GM21528 (cell line): Measurements from ENCODE around the gene BORCS5.
"Not testable (repeated sequence)": the region's sequence is repeated elsewhere in the genome, so short reads cannot be mapped to it uniquely, and the experiment has no call there.

ENCODE experiments used
- ATAC-seq: cut with Tn5 transposase; IDR thresholded peaks from one replicate; pipeline ENCODE4 v1.9.1; 2021; ENCODE audit warnings: mild to moderate bottlenecking, moderate library complexity; ENCODE audit not compliant: unreplicated experiment, low FRiP score

The BORCS5 gene

GRCh38 chr12:12356896-12357718, at the start of gene BORCS5:
Gene BORCS5, plus strand, starts transcription at chr12:12357078. Its CDS starts 374 bp downstream, at chr12:12357452.
- peak; percentile 93 for ATAC-seq

- ATAC-seq, result not testable (repeated sequence)
Measured at GRCh38 chr12:12310695-12311094, 46.2 kb upstream of the BORCS5 start.

DNA sequence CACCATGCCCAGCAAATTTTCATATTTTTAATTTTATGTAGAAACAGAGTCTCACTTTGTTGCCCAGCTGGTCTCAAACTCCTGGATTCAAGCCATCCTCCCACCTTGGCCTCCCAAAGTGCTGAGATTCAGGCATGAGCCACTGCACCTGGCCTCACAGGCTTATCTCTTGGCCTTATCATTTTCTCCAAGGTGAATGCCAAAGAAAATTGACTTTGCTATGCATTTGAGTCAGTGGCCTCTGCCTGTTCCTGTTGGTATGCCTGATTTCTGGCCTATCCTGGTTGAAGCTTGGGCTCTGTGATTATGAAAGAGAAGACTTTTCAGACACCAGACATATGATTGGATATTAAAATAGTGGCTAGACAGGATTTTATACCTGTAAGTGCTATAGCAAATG, 41.0 kb upstream of the BORCS5 start:
- no peak for ATAC-seq

DNA sequence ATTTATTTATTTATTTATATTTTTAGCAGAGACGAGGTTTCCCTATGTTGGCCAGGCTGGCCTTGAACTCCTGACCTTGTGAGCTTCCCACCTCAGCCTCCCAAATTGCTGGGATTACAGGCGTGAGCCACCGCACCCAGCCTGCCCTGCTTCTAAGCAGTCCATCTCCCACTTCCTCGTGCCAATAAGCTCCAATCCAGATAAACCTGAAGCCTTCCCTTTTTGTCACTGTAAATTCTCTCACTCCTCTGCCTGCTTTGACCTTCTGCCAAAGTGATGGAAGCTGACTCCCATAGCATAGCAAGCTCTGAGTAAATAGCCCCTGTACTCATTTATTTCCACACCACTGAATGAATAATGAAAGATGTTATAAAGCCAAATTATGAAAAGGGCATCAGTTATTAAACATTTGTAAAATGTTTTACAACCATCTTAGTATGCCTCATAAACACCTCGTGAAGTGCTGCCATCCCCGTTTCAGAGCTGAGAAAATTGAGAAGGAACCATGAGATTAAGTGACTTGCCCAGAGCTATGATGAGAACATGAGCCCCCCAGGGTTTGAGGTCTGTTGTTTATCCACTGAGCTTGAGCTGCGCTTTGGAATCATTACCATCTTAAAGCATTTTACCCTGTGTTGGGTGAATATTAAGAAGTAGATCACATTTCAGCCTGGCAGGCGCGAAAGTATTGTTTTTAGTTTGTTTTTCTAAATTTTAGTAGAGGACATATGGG, 37.3 kb upstream of the BORCS5 start:
- no peak for ATAC-seq

GRCh38 chr12:12323118-12323517, 33.8 kb upstream of the BORCS5 start:
- no peak for ATAC-seq

GRCh38 chr12:12323591-12323990, 33.3 kb upstream of the BORCS5 start:
- ATAC-seq, result no peak

DNA sequence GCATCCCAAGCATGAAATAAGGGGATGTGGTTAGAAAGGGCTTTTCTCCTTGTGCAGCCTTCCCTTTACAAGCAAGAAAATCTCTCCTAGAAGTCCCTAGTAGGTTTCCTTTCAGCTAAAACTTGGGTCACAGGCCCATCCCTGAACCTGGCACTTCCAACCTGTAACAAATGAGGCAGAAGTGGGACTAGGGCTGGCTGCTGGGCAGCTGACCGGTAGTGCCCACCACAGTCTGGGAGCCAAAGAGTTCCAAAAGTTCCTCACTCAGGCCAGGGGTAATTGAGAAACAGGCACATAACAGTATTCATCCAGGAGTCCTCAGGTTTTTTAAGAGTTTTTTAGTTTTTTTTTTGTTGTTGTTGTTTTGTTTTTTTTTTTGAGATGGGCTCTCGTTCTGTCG, 30.6 kb upstream of the BORCS5 start:
- no peak for ATAC-seq

DNA sequence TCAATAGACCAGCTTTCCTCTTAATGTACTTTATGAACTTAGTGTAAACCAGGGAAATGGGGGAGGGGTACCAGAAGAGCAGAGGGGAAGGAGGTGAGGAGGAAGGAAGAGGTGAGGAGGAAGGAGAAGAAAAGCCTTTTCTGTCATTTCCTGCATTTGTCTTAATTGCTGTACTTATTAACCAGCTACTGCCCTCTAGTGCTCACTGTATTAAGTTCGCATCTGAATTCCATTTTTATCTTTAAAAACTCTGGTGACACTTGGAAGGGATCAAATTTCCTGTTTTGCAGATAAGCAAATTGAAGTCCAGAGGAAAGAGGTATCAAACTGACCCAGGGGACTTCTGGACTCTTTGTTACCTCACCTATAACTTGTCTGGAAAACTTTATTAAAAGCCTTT, 29.1 kb upstream of the BORCS5 start:
- no peak for ATAC-seq

DNA sequence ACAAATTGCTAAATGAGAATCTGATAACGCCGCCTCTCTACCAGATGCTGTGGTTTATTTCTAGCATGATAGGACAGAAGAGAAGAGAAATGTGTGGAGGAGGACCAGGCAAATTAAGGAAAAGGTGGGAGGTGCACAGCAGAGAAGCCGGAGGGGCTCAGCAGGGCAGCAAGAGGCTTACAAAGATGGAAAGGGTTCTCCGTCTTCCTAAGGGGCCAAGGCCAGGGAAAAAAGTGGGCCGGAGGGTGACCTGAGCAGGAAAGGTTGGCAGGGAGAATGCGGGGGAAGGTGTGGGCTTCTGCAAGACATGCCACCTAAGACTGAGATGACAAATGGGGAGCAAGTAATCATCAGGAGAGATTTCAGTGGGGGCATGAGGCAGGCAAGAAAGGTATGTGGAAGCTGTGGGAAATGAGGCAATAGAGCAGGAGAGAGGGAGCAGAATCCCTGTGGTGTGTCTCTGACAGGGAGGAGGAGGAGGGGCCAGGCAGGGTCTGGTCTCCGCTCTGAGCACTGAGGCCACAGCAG, 25.6 kb upstream of the BORCS5 start:
- no peak for ATAC-seq

- ATAC-seq, result no peak
Measured at GRCh38 chr12:12331896-12332295, 25.0 kb upstream of the BORCS5 start.

GRCh38 chr12:12333407-12334366, 23.2 kb upstream of the BORCS5 start:
- no peak for ATAC-seq

DNA sequence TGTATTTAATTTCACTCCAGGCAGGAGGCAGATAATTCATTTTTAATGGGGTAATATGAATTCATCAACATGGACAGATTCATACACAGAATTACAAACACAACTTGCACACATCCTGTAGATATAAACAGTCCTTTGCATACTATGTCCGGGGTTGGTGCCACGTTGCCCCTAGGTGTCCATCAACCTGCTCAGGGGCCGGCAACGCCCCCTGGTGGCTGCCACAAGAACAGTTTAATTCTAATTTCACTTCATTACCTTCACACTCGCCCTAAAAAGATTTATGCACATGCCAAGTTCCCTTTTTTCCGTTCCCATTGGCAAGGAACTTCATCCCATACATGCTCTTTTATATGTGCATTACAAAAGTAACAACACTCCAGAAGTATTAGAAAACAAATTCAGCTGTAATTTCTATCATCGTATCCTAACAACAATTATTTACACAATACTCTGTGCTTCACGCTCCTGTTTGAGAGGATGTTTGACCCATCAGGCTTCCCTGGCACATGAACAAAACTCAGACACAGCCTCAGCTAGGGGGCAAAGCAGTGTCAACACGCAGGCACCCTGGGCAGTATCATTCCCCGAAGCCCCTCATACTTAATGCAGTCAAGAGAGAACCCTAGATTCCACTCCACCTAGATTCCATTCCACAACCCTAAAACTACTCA, 22.4 kb upstream of the BORCS5 start:
- peak; percentile 64 for ATAC-seq

GRCh38 chr12:12336049-12336411, 20.8 kb upstream of the BORCS5 start:
- ATAC-seq, result no peak

GRCh38 chr12:12336511-12336910, 20.4 kb upstream of the BORCS5 start:
- ATAC-seq, result no peak

- ATAC-seq, result no peak
Measured at GRCh38 chr12:12338527-12339168, 18.2 kb upstream of the BORCS5 start.

DNA sequence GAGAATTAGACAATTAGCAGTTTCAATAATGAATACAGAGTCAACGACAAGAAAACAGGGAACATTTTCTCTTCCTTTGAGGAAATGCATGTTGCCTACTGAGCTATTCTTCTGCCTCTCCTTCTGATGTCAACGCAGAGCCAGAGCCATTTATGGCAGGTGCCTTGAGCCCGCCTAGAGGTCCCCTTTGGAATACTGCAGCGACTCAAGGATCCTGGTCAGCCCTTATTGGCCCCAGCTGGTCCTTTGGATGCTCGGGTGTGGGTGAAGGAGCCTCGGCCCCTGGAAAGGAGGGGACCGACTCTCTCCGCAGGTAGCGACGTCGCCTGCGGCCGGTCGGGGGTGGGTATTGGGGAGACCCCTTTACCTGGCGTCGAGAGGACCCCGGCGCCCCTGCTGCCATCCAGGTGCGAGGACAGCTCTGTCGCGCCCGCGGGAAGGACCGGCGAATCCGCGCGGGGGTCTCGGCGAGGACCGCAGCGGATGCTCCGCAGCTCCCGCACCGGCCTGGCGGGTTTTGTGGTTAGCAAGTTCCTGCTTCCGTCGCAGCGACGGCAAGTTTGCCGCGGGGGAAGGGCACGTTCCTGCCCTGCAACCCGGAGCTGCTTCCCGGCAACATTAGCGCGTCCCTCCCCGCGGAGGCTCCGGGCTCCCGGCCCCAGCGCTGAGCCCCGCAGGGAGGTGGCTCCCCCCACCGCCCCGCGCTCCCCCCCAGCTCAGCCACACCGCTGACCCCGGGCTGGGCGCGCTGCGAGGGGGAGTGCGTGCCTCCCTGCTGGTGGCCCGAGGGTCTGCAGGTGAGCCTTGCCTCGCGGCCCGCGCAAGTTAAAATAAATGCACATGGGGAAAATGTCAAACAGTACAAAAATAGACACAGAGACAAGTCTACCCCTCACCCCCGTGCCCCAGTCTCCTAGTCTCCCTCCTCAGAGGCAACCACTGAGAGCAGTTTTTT, 6.9 kb upstream of the BORCS5 start, which contains the start of gene MANSC1:
TSS of gene MANSC1 (minus strand) at position 532 of the 955 bp plus-strand sequence. CDS start 6,928 bp downstream, outside the sequence.
- ATAC-seq, result no peak

DNA sequence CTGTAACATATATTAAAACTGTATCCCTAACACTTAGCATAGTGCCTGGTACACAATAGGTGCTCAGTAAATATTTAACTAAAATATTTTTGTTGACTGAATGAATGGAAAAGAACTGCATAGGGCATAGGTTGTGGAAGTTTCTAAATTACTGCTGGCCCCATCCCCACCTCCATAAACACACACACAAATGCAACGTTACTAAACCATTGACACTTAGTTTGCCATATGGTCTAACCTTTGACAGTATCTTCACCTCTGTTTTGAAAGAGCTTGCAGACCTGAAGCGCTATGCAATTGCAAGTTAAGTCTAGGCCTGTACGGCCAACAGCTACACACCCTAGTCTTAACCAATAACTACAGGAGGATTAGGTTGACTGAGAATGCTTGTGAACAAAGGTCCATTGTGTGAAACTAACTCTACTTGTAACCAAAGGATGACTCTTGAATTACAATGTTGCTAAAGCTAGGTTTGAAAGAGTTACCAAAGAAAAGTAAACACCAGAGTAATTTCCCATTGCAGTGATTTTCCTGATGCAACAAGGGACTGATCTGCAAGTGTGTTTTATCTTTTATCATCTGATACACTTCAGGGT, 5.9 kb upstream of the BORCS5 start:
- ATAC-seq, result no peak
